GM03348 (cell line): ENCODE results near the gene TMEM196.

Source experiments
- DNase-seq: peaks from one replicate; pipeline ENCODE4 v3.0.0; 2012; ENCODE audit warnings: low spot score

TMEM196 gene

DNA sequence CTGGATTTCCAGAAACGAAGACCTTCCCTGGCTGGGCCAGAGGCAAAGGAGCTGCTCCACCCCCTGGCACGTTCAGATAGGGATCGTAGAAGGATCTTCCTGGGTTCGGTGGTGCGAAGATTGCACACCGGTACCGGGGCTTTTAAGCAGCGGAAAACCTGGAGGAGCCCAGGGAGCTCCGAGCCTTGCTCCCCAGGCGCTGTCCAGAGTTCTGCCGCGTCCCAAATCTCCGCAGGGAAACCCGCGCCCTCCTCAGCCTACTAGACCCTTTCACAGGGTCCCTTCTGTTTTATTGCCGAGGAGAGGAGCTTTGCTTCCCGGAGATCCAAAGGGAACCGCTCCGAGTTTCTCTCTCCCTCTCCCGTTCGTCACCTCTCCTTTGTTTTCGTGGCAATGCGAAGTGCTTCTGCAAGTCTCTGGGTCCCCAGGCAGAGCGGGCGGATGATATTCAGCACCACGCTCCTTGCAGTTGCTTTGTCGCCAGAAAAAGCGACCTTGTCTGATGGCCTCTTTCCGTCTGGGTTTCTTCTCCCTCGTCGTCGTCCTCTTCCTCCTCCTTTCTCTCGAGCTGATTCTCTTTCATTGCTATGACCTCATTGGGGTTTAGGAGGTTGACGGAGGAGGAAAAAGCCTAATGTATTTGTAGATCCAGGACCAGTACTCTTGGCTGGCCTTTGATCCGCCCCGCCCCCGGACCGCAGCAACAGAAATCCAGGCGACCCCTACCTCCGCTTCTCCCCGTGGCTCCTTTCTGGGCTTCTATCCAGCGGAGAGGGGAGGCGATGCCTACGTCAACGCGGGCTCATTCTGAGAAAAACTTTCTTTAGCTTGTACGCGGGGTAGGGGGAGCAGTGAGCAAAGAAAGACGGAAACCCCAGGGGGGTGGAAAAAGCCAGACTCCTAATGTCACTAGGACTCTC, at the start of gene TMEM196:
TMEM196 (minus strand) TSS at position 777 of the 920 bp plus-strand sequence. CDS start 921 bp downstream, outside the sequence.
- DNase-seq: peak; percentile 56

DNA sequence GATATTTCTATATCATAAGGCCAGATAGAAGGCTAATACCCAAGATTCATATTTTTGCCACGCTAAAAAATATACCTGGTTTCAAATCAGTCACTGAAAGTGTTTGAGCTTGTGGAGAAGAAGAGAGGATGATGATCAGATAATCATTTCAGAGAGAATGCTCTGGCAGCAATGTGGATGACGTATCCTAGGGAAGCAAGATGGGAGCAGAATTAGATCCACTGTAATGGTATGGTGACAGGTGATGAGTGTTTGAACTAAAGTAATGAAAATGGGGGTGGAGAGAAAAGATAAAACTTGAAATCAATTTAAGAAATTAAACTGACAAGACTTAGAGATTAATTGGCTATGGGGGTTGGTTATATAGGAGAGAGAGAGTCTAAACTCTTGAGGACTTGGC, 42.7 kb upstream of the TMEM196 start:
- DNase-seq: no peak

DNA sequence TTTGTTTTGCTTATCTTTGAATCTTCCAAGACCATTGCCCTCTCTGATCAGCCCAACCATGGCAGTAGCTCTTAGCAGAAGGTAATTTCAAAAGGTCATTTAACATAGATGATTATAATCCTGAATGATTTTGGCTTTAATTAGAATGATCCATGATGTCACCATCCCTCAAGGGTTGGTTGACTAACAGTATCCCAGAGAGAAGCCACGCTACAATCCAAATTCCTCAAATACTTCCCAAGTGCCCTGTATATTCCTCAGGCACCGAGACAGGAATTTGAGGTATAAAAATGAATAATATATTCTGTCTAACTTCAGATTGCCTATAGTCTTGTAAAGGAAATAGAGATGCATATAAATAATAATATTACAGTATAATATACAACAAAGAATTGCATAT, 42.1 kb upstream of the TMEM196 start:
- DNase-seq: no peak

DNA sequence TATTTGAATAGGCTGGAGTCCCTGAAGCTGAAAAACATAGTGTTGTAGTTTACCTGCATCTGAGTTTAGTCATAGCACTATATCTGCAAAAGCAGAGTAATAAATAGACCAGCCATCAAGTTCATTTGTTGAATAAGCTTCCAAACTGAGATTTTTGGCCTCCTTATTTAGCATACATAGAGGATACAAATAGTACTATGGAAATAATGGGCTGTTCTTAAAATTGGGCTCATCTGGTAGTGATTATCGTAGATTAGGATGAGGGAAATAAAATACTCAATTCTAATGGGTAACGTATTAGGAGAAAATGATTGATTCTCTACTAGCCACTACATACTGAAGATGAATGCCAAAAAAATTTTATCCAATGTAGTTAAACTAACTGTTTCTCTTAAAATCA, 41.4 kb upstream of the TMEM196 start:
- DNase-seq: no peak

DNA sequence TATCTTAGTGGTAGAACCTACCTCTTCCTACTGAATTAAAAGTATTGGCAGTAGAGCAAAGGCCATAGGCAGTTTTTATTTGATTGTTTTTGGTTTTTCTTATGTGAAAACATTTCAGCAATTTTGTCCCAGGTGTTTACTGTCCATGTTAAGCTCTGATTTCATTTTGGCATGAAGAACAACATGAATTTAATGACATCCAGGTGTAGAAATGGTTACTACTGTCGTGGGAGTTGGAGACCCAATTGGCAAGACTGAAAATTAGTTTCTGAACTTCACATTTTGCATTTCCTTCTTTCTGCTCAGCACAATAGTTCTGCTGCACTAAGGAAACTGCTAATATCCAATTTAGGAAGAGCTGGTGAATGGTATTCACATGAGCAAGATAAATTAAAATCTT, 38.0 kb upstream of the TMEM196 start:
- no peak for DNase-seq

DNA sequence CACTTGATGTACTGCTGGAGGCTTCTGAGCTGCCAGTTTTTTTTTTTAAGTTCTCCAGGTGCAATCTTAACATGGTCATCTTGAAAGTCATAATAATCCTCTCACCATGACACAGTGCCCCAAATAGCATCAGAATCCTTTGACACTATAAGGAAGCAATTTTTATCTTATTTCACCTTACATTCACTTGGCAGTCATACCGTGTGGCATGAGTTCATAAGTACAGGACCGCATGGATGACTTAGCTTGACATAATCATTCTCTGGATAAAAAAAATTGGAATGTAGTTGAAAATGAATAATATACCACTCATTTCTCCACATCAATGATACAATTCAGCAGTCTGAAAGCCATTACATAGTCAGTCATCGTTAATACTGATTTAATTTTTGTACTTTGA, 25.6 kb upstream of the TMEM196 start:
- DNase-seq: no peak

DNA sequence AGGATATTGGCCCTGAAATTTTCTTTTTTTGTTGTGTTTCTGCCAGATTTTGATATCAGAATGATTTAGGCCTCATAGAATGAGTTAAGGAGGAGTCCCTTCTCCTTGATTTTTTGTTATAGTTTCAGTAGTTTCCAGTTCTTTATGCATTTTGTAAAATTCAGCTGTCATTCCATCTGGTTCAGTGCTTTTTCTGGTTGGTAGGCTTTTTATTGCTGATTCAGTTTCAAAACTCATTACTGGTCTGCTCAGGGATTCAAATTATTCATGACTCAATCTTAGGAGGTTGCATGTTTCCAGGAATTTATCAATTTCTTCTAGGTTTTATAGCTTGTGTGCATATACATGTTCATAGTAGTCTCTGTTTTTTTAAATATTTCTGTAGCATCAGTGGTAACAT, 10.1 kb upstream of the TMEM196 start:
- no peak for DNase-seq

DNA sequence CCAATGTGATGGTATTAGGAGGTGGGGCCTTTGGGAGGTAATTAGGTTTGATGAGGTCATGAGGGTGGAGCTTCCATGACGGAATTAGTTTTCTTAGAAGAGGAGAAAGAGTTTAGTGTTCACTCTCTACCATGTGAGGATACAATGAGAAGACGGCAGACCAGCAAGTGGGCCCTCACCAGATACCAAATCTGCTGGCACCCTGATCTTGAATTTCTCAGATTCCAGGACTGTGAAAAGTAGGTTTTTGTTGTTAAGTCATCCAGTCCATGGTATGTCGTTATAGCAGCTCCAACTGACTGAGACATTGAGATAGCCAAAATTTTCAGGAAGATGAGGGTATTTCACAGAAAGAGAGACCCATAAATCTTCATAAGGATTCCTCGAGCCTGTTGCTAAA, 3.6 kb upstream of the TMEM196 start:
- no peak for DNase-seq

DNA sequence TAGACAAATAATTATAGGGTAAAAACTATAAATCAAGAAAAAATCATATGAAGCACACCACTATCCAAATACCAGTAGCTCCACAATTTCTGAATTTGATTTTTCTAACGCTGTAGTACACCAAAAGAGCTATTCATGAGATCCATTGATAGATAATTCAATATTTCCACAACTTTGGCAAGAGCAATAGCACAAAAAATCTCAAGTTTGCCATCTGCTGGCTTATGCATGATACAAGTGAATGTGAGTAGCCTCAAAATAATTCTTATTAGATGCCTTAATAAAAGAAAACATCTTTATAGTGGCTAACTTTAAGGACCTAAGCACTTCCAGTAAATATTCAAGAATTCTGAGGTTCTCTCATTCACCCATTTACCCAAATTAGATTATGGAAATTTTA, 2.2 kb upstream of the TMEM196 start:
- no peak for DNase-seq

DNA sequence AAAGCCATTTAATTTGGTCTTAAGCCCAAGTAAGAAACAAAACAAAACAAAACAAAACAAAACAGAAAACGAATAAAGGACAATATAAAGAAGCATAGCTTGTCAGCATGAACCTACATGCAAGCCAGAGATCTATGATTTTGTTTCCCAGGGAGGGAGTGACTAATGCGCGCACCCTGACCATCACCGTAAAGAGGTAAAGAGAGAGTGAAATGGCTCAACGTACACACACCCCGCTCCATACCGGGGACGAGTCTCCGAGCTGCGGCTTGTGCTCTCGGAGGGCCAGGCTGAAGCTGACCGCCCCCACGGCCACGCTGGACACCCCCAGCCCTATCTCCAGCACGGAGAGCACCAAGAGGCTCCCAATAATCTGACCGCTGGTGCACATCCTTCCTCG, 1.1 kb downstream of the TMEM196 start:
- no peak for DNase-seq

DNA sequence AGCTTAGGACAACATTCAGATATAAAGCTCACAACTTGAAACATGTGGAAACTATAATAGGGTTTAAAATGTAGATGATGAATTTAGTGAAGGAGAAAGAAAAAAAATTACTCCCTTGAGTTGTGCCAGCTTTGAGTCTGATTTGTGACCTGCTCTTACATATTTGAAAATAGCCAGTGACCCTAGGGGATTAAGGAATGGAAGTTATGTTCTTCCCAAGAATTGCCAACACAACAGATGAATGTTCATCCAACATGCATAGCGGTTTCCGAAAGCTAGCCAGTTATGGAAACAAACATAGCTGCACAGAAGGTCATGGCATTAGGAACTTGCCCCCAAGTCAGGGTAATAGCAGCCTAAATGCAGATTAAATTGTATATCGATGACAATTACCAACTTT, 10.8 kb downstream of the TMEM196 start:
- peak; percentile 7 for DNase-seq

DNA sequence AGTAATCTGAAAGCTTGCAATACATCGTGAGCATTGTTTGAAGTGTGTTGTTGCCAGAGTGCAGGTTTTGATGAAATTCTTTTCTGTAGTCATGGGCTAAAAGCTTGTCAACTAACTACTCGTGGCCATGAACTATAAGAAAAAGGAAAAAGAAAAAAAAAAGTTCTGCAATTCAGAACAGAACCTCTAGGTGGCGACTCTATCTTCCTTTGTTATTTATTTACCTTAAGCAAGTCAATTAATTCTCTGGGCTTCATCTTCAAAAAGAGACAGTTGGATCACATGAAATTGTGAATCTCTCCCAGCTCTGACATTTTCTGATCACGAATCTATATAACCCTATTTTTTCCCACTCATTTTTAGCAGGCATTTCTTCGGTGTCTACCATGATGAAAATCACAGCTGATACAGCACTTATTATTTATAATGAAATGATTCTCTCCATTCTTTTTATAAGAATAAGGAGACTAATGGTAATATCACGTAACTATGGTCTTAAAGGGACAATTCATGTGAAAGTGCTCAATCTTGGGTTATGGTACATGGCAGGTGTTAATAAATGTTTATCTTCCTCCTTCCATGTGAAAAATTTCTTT, 18.8 kb downstream of the TMEM196 start:
- DNase-seq: peak; percentile 17

DNA sequence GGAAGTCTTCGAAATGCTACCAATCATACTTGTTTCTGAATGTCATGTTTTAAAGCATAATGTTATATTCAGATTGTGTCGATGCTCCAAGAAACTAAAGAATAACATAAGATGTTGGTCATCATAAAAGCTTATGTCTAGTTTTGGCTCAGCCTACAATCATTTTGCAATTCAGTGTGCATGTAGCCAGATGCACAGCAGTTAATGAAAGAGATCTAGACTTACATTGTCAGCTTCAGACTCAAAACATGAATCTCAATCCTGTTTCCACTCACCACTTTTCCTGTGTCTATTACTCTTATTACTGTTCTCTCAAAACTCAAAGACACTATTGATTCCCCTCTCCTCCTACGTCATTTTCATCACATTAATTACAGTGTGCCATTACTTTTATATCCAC, 21.4 kb downstream of the TMEM196 start:
- no peak for DNase-seq

DNA sequence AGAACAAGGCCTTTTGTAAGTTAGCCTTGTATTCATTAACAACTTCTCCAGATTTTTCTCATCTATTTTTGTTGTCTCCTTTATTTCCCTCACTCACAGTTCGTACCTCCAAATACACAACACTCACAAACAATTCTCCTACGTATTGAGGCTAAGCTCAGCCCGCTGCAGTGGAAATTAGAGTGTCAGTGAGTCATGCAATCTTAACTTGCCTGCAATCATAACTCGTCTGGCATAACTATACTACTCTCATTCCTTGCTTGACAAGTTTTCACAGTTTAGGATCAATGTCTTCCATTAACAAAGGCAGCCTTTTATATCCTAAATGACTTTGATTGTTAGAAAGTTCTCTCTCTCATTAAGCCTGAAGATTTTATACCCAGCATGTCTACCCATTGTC, 23.8 kb downstream of the TMEM196 start:
- no peak for DNase-seq

DNA sequence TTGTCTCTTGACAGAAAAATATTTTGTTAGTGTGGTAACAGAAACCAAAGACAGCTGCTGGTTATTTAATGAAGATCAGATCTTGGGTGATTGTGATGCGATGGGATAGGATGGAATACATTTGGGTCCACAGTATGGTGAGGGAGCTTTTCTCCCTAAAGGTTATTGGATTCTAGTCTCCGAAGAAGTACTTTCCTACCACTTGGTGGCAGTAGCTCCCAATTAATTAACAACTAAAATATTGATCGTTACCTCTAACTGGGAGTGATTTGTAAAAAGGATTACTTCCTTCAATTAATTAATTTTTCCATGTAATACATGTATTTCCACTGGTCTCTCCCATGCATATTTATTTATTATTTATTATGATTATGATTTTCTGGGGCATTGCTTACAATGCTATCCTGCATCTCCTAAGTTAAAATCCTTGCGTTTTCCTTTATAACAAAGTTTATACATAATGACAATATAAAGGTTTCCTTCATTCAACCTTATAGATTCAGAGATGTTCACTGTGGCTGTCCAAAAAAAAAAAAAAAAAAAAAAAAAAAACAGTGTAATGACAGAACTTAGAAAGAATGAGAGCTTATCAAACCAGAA, 25.6 kb downstream of the TMEM196 start:
- peak; percentile 58 for DNase-seq

DNA sequence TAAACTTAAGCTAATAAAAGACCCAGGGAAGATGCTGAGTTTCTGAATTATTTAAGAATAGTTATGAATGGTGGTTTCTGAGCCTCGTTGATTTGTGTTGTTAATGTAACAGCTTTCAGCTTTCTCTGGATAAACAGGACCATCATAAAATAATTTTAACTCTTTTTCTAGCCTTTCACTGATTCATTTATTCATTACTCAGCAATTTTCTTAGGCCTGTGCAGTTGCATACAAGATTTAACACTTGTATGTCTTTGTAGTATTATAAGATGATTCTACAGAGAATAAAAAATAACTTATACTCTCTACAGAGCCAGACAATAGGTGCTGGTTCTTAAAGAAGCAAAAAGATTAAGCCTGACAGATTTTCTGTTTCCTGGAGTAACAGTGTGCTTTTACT, 29.3 kb downstream of the TMEM196 start:
- no peak for DNase-seq

DNA sequence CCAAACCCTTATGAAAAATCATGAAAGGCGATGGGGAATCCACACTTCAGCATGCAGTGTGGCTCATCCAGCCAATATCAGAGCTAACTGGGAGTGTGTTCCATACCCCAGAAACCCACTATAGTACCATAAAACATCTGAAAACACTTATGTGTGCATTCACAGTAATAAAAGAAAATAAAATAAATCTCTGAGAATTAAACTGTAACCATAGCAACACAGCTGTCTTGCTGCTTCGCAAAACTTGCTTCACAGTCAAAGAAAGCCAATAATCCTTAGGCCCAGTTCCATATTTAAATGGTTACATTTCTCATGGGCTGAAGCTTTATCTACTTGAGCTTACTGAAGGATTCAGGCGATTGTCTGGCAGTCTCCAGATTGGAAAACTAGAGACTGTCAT, 44.7 kb downstream of the TMEM196 start:
- no peak for DNase-seq

DNA sequence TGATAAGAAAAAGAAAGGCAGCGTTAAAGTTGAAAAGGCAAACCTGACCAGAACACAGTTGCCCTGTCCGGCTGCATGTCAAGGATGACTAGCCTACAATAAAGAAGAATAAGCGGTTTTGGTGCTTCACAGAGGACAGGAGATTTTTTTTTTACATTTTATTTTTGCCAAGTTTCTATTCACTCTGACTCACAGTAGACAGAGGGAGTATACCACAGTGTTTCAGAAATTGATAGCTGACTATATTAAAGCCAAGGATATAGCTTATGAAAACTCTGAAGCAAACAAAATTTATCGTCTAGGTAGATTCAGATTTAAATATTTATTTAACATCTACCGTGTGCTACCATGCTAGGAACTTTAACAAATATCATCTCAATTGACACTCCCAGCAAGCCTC, 47.6 kb downstream of the TMEM196 start:
- DNase-seq: no peak

DNA sequence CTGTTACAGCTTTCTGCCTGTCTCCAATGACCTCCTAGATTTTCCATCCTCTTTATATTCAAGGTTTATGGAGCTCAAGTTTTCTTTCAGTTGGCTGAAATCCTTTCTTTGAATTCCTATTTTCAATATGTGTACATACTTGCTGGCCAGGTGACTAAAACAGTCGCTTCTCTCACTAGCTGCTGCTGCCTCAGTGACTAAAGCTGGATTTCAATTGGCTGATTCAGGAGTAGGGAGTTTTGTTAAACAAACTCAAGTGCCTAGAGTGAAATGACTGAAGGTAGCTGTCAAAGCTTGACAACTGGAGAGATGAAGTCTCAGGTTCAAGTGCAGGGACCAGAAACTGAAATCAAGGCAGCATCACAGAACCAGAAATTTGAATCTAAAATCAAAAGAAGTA, 57.9 kb downstream of the TMEM196 start:
- no peak for DNase-seq

DNA sequence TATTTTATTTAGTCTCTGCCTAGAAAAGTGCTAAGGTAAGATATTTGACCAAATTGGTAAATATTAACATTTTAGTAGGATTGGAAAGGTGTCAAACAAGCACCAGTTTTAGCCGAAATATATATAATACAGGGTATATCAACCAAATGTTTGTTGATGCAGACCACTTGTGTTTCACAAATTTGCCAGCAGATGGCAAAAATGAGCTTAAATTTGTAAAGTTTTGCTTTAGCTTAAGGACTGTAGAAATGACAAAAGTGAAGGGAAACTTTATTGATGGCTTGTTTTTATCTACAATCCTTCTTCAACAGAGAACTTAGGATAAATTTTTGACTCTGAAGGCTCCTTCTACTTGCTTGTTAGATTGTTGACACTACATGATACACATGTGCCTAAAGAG, 59.7 kb downstream of the TMEM196 start:
- DNase-seq: peak; percentile 25

DNA sequence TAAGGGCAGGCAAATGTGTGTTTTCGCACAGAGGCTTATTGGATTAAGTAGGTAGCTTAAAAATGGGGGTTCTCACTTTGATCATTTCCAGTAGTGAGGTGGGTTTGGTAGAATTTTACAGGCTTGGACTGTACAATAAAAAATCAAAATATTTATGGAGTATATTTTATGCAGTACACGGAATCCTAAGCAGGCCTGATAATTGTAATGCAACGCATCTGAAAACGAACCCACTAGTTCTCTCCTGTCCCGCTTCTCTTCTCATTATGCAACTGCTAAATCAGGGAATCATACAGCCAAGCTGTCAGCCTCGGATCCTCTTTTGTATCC, 64.2 kb downstream of the TMEM196 start:
- no peak for DNase-seq

DNA sequence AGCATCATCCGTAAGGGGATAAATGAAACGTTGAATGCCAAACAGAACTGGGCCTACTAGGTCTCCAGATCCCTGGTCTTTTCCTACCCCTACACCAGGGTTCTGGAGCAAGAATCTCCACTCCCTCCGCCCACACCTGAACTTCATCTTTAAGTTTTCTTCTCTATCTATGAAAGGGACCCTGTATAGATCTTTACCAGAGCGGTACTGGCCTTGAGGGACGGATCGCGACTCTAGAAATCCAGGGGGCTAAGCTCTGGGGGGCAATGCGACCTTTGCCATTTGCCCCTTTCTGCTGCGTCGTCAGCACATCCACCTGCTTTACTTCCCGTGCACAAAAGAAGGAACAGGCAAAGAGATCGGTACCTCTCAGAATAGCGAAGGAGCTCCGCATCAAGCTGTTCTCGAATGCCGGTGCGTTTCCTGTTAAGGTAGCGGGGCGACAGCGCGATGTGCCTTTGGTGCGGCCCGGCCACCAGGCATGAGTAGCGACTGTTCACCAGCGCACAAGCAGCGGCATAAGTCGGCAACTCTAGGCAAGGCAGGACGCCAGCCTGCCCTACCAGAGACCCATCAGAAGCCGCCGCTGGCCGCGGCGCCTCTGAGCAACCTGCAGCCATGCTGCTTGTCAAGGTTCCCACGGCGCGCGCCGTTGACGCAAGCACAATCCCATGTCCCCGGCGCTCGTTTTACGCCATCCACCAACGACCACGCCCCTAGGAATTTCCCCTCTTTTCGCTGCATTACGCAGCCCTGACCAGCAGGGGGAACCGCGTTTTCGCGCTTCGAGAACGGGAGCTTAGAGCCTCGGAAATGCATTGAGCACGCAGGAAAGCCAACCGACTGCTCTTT, 64.8 kb downstream of the TMEM196 start, which contains the start of gene POLR1F:
POLR1F (minus strand) TSS at position 641 of the 852 bp plus-strand sequence; CDS start at position 620, 21 bp downstream.
- peak; percentile 94 for DNase-seq
